ENCODE measurements around the gene ZNF234.

GRCh38 chr19:44149776-44150175 is 8.4 kb downstream of the ZNF234 start:
- TF ChIP-seq POLR2A (IDR thresholded peaks at IDR 0.05) (no peak), CTCF (IDR thresholded peaks at IDR 0.05) (no peak), POLR2AphosphoS5 (IDR thresholded peaks at IDR 0.05) (no peak), EP300 (IDR thresholded peaks at IDR 0.05) (no peak)

Measured in gastroesophageal sphincter (tissue), 3 donors.